ENCODE data around the gene ZNF831. TPM values are rescaled to one million over a fixed set of nuclear protein-coding genes. Genes with fewer than 3 reads are reported as not detected.

ZNF831 gene
- total RNA-seq, 1 donor from 2014 or later = not detected

DNA sequence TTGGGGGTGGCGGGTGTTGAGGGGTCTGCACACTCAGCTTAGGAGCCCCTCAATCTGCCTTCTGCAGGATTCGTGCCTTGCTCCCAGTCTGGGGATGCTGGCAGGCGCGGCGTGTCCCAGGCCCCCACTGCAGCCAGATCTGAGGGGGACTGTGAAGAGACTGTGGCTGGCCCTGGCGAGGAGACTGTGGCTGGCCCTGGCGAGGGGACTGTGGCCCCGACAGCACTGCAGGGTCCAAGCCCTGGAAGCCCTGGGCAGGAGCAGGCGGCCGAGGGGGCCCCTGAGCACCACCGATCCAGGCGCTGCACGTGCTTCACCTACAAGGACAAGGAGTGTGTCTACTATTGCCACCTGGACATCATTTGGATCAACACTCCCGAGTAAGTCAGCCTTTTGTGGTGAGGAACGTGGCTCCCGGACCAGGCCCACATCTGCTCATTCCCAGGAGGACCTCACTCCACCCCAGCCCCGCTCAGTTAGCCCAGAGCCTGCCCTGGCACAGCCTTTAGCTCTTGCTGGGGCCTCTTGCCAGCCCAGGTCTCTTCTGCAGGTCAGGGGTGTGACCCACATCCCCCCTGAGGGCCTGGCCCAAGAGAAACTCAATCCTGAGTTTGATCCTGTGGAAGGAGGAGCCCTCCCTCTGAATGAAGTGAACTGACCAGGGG, 137.9 kb downstream of the ZNF831 start:
- Mint-ChIP-seq H3K4me1 (ENCODE audit: low read depth, unreplicated experiment) (no peaks in the 10 kb centered on the region), H3K27ac (ENCODE audit: unreplicated experiment) (no peak overlapping the region), H3K4me3 (ENCODE audit: unreplicated experiment) (no peak overlapping the region), H3K9me3 (ENCODE audit: unreplicated experiment) (no peaks in the 10 kb centered on the region), H3K27me3 (ENCODE audit: low read depth, unreplicated experiment) (peaks cover 92% of the 10 kb centered on the region), H3K36me3 (ENCODE audit: low read depth, unreplicated experiment) (peaks cover 1% of the 10 kb centered on the region)
- Histone ChIP-seq H3K9me3 (ENCODE audit: insufficient read depth, low read depth, low read length) (peaks cover 3% of the 10 kb centered on the region), H3K36me3 (ENCODE audit: insufficient read depth, low read length) (no peaks in the 10 kb centered on the region), H3K27ac (ENCODE audit: low read depth, low read length) (no peak overlapping the region), H4K20me1 (ENCODE audit: insufficient read depth, low read length) (no peaks in the 10 kb centered on the region), H3K4me3 (ENCODE audit: insufficient read depth, low read depth, low read length) (no peak overlapping the region), H3K4me1 (ENCODE audit: insufficient read depth, low read length) (no peaks in the 10 kb centered on the region), H3K27me3 (ENCODE audit: insufficient read depth, low read length) (no peaks in the 10 kb centered on the region), H3K79me2 (ENCODE audit: insufficient read depth, low read length) (no peaks in the 10 kb centered on the region), H3K4me2 (ENCODE audit: low read length) (no peak overlapping the region), H2AFZ (ENCODE audit: low read depth, low read length) (no peak overlapping the region), H3K9ac (ENCODE audit: low read length) (no peak overlapping the region)
- TF ChIP-seq, protein P1, sequence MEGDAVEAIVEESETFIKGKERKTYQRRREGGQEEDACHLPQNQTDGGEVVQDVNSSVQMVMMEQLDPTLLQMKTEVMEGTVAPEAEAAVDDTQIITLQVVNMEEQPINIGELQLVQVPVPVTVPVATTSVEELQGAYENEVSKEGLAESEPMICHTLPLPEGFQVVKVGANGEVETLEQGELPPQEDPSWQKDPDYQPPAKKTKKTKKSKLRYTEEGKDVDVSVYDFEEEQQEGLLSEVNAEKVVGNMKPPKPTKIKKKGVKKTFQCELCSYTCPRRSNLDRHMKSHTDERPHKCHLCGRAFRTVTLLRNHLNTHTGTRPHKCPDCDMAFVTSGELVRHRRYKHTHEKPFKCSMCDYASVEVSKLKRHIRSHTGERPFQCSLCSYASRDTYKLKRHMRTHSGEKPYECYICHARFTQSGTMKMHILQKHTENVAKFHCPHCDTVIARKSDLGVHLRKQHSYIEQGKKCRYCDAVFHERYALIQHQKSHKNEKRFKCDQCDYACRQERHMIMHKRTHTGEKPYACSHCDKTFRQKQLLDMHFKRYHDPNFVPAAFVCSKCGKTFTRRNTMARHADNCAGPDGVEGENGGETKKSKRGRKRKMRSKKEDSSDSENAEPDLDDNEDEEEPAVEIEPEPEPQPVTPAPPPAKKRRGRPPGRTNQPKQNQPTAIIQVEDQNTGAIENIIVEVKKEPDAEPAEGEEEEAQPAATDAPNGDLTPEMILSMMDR (IDR thresholded peaks at IDR 0.05; ENCODE audit: insufficient read depth, low read depth, low read length) = no peak
- TF ChIP-seq EZH2 (IDR thresholded peaks at IDR 0.05; ENCODE audit: insufficient read depth, low read length) = no peak
- no peak for DNase-seq (ENCODE audit: low read depth)
- no peak for FAIRE-seq

DNA sequence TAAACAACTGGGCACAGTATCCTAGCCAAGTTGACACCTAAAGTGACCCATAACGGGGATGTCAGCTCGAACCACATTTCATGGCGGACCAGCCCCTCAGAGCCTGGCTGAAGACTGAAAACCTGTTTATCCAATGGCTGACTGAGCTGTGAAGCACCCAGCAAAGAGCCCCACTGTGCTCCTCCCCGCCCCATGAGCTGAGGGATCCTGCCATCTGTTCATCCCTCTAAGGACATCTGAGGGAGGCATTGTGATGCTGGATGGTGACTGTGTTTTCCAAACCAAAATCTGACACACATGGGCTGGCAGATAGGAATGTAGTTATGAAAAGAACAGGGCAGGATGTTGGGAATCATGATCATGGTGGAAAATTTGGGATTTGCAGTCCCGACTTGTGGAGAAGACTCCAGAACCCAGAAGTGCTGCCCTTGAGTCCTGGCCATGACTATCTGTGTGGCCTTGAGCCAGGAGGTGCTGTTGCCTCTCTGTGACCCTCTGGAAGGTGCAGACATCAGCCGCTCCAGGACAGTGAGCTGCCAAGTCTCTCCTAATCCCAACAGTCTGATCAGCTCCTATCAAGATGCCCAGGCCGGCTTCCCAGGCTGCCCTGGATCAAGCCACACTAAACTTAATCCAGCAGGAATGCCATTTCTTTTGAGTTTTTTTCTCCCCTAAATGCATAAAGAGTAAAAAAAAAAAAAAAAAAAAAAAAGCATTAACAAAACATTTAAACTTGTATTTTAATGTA, 142.5 kb downstream of the ZNF831 start:
- Histone ChIP-seq H3K27ac (ENCODE audit: low read depth, low read length) (no peak overlapping the region), H3K9me3 (ENCODE audit: insufficient read depth, low read depth, low read length) (peaks cover 10% of the 10 kb centered on the region), H3K4me3 (ENCODE audit: insufficient read depth, low read depth, low read length) (no peak overlapping the region), H3K9ac (ENCODE audit: low read length) (no peak overlapping the region), H3K4me1 (ENCODE audit: insufficient read depth, low read length) (no peaks in the 10 kb centered on the region), H3K27me3 (ENCODE audit: insufficient read depth, low read length) (no peaks in the 10 kb centered on the region), H3K4me2 (ENCODE audit: low read length) (no peak overlapping the region), H3K36me3 (ENCODE audit: insufficient read depth, low read length) (no peaks in the 10 kb centered on the region), H2AFZ (ENCODE audit: low read depth, low read length) (no peak overlapping the region), H4K20me1 (ENCODE audit: insufficient read depth, low read length) (no peaks in the 10 kb centered on the region), H3K79me2 (ENCODE audit: insufficient read depth, low read length) (no peaks in the 10 kb centered on the region)
- TF ChIP-seq, protein P1 (IDR thresholded peaks at IDR 0.05; ENCODE audit: insufficient read depth, low read depth, low read length) = no peak
- TF ChIP-seq EZH2 (IDR thresholded peaks at IDR 0.05; ENCODE audit: insufficient read depth, low read length) = no peak
- no peak for DNase-seq (ENCODE audit: low read depth)
- H3K9me3 Mint-ChIP-seq (ENCODE audit: unreplicated experiment) = peaks cover 7% of the 10 kb centered on the region
- peaks cover 71% of the 10 kb centered on the region for H3K27me3 Mint-ChIP-seq (ENCODE audit: low read depth, unreplicated experiment)
- H3K27ac Mint-ChIP-seq (ENCODE audit: unreplicated experiment) = no peak overlapping the region
- FAIRE-seq = no peak
- H3K4me1 Mint-ChIP-seq (ENCODE audit: low read depth, unreplicated experiment) = no peaks in the 10 kb centered on the region
- H3K36me3 Mint-ChIP-seq (ENCODE audit: low read depth, unreplicated experiment) = peaks cover 1% of the 10 kb centered on the region
- no peak overlapping the region for H3K4me3 Mint-ChIP-seq (ENCODE audit: unreplicated experiment)

DNA sequence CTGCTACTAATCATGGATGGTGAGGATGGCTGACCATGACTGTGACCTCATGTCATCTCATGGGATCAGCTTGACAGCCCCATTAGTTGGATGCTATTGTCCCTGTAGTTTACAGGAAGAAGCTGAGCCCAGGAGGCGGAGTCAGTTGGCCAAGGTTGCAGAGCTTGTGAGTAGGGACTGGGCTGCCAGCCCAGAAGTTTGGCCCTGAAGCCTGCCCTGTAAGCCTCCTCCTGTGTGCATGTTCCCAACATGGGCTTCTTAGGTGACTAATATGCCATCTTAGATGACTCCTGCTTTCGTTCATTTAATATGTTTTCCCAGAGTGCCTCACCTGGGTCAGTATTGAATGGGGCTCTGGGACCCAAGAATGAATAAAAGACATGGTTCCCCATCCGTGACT, 143.6 kb downstream of the ZNF831 start:
- H3K4me1 Mint-ChIP-seq (ENCODE audit: low read depth, unreplicated experiment) = no peaks in the 10 kb centered on the region
- no peak overlapping the region for H3K27ac ChIP-seq (ENCODE audit: low read depth, low read length)
- H3K36me3 Mint-ChIP-seq (ENCODE audit: low read depth, unreplicated experiment) = peaks cover 1% of the 10 kb centered on the region
- H3K9me3 Mint-ChIP-seq (ENCODE audit: unreplicated experiment) = peaks cover 7% of the 10 kb centered on the region
- H3K79me2 ChIP-seq (ENCODE audit: insufficient read depth, low read length) = no peaks in the 10 kb centered on the region
- peaks cover 61% of the 10 kb centered on the region for H3K27me3 Mint-ChIP-seq (ENCODE audit: low read depth, unreplicated experiment)
- no peaks in the 10 kb centered on the region for H3K36me3 ChIP-seq (ENCODE audit: insufficient read depth, low read length)
- no peak overlapping the region for H3K4me3 Mint-ChIP-seq (ENCODE audit: unreplicated experiment)
- peaks cover 10% of the 10 kb centered on the region for H3K9me3 ChIP-seq (ENCODE audit: insufficient read depth, low read depth, low read length)
- no peaks in the 10 kb centered on the region for H3K27me3 ChIP-seq (ENCODE audit: insufficient read depth, low read length)
- no peak for DNase-seq (ENCODE audit: low read depth)
- TF ChIP-seq EZH2 (IDR thresholded peaks at IDR 0.05; ENCODE audit: insufficient read depth, low read length) = no peak
- TF ChIP-seq, protein P1 (IDR thresholded peaks at IDR 0.05; ENCODE audit: insufficient read depth, low read depth, low read length) = no peak
- H3K4me2 ChIP-seq (ENCODE audit: low read length) = no peak overlapping the region
- no peak overlapping the region for H3K9ac ChIP-seq (ENCODE audit: low read length)
- H4K20me1 ChIP-seq (ENCODE audit: insufficient read depth, low read length) = no peaks in the 10 kb centered on the region
- H3K4me3 ChIP-seq (ENCODE audit: insufficient read depth, low read depth, low read length) = no peak overlapping the region
- FAIRE-seq = no peak
- H2AFZ ChIP-seq (ENCODE audit: low read depth, low read length) = no peak overlapping the region
- H3K27ac Mint-ChIP-seq (ENCODE audit: unreplicated experiment) = no peak overlapping the region
- no peaks in the 10 kb centered on the region for H3K4me1 ChIP-seq (ENCODE audit: insufficient read depth, low read length)

Measured in astrocyte (in vitro differentiated cells and primary cell).